ENCODE results near the gene UBAC2. TPM values are rescaled to one million over a fixed set of nuclear protein-coding genes. Genes with fewer than 3 reads are reported as not detected.

UBAC2 gene
- total RNA-seq, 1 donor from 2014 or later, result 44.3 TPM

DNA sequence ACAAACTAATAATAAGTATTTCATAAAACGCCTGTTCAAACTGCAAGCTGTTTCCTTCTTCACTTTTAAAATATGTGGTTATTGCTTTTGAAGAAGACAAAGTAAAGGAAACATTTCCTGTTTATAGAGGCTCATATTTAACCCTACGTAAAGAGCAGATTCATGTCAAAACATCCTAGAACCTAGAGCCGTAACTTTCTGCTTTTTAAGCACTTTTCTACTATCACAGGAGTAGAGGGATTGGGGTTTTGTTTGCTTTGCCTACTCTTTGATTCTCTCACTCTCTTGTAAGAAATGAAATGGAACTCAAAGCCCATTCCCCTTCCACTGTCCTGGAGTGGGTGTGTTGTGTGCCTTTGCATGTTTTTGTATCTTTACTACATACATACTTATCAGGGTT, 160.5 kb downstream of the UBAC2 start:
- Histone ChIP-seq H3K27ac (replicated peaks) (no peak overlapping the region), H3K9me3 (replicated peaks) (no peaks in the 10 kb centered on the region), H3K4me3 (no peak overlapping the region), H3K4me1 (peaks cover 24% of the 10 kb centered on the region), H3K27me3 (ENCODE audit: low read depth) (no peaks in the 10 kb centered on the region), H3K36me3 (peaks cover 12% of the 10 kb centered on the region)
- intact Hi-C loops (cut with micrococcal nuclease), result no loop called here
- TF ChIP-seq CTCF (IDR thresholded peaks at IDR 0.05; ENCODE audit: borderline replicate concordance), result no peak
- no peak for DNase-seq

DNA sequence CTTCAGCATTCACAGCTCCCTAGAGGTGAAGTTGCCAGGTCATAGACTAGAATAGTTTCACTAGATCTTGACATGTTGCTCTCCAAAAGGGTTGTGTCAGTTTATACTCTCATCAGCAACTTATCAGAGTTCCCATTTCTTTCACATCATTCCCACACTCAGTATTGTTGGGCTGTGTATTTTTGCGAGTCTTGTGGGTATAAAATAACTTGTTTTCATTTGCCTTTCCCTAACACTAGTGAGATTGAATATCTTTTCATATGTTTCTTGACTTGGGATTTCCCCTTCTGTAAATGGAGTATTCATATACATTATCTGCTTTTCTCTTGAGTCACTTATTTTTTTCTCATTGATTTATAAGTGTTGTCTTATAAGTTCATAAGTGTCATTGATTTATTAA, 161.7 kb downstream of the UBAC2 start:
- H3K9me3 ChIP-seq (replicated peaks), result no peaks in the 10 kb centered on the region
- no peak for DNase-seq
- H3K27ac ChIP-seq (replicated peaks), result no peak overlapping the region
- peaks cover 9% of the 10 kb centered on the region for H3K36me3 ChIP-seq
- H3K27me3 ChIP-seq (ENCODE audit: low read depth), result no peaks in the 10 kb centered on the region
- intact Hi-C loops (cut with micrococcal nuclease), result no loop called here
- no peak overlapping the region for H3K4me3 ChIP-seq
- peaks cover 26% of the 10 kb centered on the region for H3K4me1 ChIP-seq
- no peak for TF ChIP-seq CTCF (IDR thresholded peaks at IDR 0.05; ENCODE audit: borderline replicate concordance)

DNA sequence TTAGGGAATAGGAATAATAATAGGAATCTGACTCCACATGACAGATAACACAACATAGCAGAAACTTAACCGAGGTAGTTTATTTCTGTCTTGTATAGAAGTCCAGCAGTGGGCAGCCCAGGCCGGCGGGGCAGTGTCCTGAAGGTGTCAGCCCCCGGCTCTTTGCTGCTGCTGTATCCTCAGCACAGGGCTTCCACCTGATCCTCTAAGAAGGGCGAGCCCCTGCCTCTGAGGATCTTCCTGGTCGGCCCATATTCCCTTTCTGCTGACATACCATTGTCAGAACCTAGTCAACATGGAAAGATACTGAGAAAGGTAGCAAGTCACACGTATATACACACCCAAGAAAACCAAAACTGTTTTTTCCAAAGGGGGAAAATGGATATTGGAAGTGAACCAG, 162.7 kb downstream of the UBAC2 start:
- Histone ChIP-seq H3K27ac (replicated peaks) (no peak overlapping the region), H3K4me3 (no peak overlapping the region), H3K27me3 (ENCODE audit: low read depth) (no peaks in the 10 kb centered on the region), H3K36me3 (no peaks in the 10 kb centered on the region), H3K9me3 (replicated peaks) (no peaks in the 10 kb centered on the region), H3K4me1 (peaks cover 28% of the 10 kb centered on the region)
- no peak for TF ChIP-seq CTCF (IDR thresholded peaks at IDR 0.05; ENCODE audit: borderline replicate concordance)
- DNase-seq, result no peak
- intact Hi-C loops (cut with micrococcal nuclease), result no loop called here

DNA sequence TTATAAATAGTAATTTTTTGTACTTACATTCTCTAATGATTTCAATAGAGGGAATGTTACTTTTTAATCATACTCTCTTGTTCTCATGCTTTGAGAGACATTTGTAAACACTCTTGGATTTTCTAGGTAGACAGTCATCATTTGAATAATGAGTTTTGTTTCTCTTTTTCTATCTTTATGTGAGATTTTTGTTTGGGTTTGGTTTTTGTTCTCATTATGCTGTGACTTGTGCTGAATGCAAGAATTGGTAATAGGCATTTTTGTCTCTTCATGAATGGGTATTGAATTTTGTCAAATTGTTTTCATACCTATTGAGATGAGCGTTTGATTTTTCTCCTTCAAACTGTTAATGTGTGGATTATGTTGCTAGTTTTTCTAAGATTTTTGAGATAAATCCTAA, 163.3 kb downstream of the UBAC2 start:
- H3K4me3 ChIP-seq, result no peak overlapping the region
- H3K27me3 ChIP-seq (ENCODE audit: low read depth), result no peaks in the 10 kb centered on the region
- intact Hi-C loops (cut with micrococcal nuclease), result no loop called here
- H3K36me3 ChIP-seq, result no peaks in the 10 kb centered on the region
- no peaks in the 10 kb centered on the region for H3K9me3 ChIP-seq (replicated peaks)
- H3K4me1 ChIP-seq, result peaks cover 28% of the 10 kb centered on the region
- DNase-seq, result no peak
- TF ChIP-seq CTCF (IDR thresholded peaks at IDR 0.05; ENCODE audit: borderline replicate concordance), result no peak
- no peak overlapping the region for H3K27ac ChIP-seq (replicated peaks)

DNA sequence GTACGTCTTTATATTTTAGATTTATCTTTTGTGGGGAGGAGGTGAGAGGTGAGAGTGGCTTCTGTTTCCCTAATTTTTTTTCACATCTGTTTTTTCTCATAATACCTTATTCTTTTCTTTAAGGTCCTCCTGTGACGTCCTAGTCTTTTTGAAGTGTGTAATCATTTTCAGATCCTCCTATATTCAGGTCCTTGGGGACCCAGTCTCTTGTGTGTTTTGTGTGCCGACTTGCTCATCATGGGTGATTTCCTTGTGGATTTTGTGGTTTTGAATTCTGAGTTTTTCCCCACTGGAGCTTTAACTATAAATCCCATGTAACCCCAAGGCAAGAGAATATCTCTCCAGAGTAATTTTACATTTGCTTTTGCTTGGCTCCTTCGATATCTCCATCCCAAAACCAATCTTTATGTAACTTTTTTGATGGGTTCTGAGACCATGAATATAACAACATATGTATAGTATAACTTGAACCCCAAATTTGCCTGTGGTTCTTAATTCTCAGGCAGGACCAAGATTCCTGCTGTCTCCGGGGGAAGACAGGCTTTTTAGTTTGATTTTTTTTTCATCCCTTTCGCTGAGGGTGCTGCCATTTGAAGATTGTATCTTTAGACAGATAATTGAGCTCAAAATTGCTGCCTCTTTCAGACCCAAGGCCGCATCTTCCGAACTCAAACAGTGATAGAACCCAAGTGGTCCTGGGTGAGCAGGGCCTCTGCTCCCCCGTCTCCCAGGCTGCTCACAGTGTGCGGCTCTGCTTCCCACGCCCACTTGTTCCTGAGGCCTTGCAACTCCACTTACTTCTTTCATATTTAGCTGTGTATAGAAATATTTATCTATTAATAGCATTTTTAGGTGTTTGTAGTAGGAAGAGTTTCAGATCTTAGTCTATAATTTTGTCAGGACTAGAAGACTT, 165.7 kb downstream of the UBAC2 start:
- no peak overlapping the region for H3K4me3 ChIP-seq
- peaks cover 14% of the 10 kb centered on the region for H3K36me3 ChIP-seq
- TF ChIP-seq CTCF (IDR thresholded peaks at IDR 0.05; ENCODE audit: borderline replicate concordance), result no peak
- intact Hi-C loops (cut with micrococcal nuclease), result no loop called here
- no peak for DNase-seq
- H3K27ac ChIP-seq (replicated peaks), result no peak overlapping the region
- peaks cover 28% of the 10 kb centered on the region for H3K4me1 ChIP-seq
- H3K9me3 ChIP-seq (replicated peaks), result no peaks in the 10 kb centered on the region
- H3K27me3 ChIP-seq (ENCODE audit: low read depth), result no peaks in the 10 kb centered on the region

Measured in left ventricle myocardium inferior (tissue), 1 donor.